ENCODE results near the gene LRMDA.

The LRMDA gene

GRCh38 chr10:76278811-76279460, 847.5 kb downstream of the LRMDA start:
- no peak for DNase-seq (ENCODE audit: low read depth)

GRCh38 chr10:76281659-76282058, 850.2 kb downstream of the LRMDA start:
- DNase-seq (ENCODE audit: low read depth): no peak

- DNase-seq (ENCODE audit: low read depth): no peak
These were observed 850.9 kb downstream of the LRMDA start for GRCh38 chr10:76282061-76283025.

- DNase-seq (ENCODE audit: low read depth): no peak
These were observed 852.9 kb downstream of the LRMDA start for GRCh38 chr10:76284351-76284750.

- DNase-seq (ENCODE audit: low read depth): no peak
These were observed 853.6 kb downstream of the LRMDA start for GRCh38 chr10:76285012-76285411.

- no peak for DNase-seq (ENCODE audit: low read depth)
These were observed 854.1 kb downstream of the LRMDA start for GRCh38 chr10:76285515-76285914.

GRCh38 chr10:76286536-76286935, 855.1 kb downstream of the LRMDA start:
- no peak for DNase-seq (ENCODE audit: low read depth)

- no peak for DNase-seq (ENCODE audit: low read depth)
These were observed 856.4 kb downstream of the LRMDA start for GRCh38 chr10:76287856-76288255.

GRCh38 chr10:76291175-76291574, 859.8 kb downstream of the LRMDA start:
- DNase-seq (ENCODE audit: low read depth): no peak

- DNase-seq (ENCODE audit: low read depth): no peak
These were observed 860.5 kb downstream of the LRMDA start for GRCh38 chr10:76291885-76292284.

- DNase-seq (ENCODE audit: low read depth): no peak
These were observed 865.5 kb downstream of the LRMDA start for GRCh38 chr10:76296957-76297356.

GRCh38 chr10:76297358-76297757, 865.9 kb downstream of the LRMDA start:
- DNase-seq (ENCODE audit: low read depth): no peak

- DNase-seq (ENCODE audit: low read depth): no peak
These were observed 866.4 kb downstream of the LRMDA start for GRCh38 chr10:76297780-76298281.

- DNase-seq (ENCODE audit: low read depth): no peak
These were observed 866.9 kb downstream of the LRMDA start for GRCh38 chr10:76298329-76298728.

- DNase-seq (ENCODE audit: low read depth): no peak
These were observed 868.1 kb downstream of the LRMDA start for GRCh38 chr10:76299501-76299900.

GRCh38 chr10:76301211-76301610, 869.8 kb downstream of the LRMDA start:
- no peak for DNase-seq (ENCODE audit: low read depth)

GRCh38 chr10:76301950-76302349, 870.5 kb downstream of the LRMDA start:
- DNase-seq (ENCODE audit: low read depth): no peak

- no peak for DNase-seq (ENCODE audit: low read depth)
These were observed 871.1 kb downstream of the LRMDA start for GRCh38 chr10:76302481-76302880.

GRCh38 chr10:76302961-76303630, 871.7 kb downstream of the LRMDA start:
- no peak for DNase-seq (ENCODE audit: low read depth)

- no peak for DNase-seq (ENCODE audit: low read depth)
These were observed 872.4 kb downstream of the LRMDA start for GRCh38 chr10:76303682-76304316.

GRCh38 chr10:76305930-76306615, 874.6 kb downstream of the LRMDA start:
- no peak for DNase-seq (ENCODE audit: low read depth)

Measured in activated T-helper 9 cell treated with anti-CD3 and anti-CD28 coated beads, Interleukin-2, amount 50 U/mL, for 16 hours (primary cell).